ENCODE data around the gene PTCD2.

Gene PTCD2

DNA sequence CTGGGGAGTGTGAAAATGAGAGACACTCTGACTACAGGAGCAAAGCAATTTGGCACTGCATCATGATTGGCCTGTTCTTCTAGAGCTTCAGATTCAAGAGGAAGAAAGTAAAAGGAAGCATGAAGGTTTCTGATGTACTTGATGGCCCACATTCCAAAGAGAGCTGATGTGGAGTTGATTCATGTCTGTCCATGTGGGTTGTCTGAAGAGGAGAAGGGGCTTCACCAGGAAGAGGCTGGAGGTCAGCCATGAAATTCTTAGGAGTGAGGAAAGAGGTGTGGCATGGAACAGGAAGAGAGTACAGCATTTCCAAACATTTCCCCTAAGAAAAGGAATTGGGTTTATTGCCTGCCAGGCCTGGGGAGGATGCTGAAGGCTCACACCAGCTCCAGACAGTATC lies 70.7 kb downstream of the PTCD2 start:
- no peak overlapping the region for H3K4me3 ChIP-seq (ENCODE audit: low read depth, low read length)
- TF ChIP-seq, protein P1, sequence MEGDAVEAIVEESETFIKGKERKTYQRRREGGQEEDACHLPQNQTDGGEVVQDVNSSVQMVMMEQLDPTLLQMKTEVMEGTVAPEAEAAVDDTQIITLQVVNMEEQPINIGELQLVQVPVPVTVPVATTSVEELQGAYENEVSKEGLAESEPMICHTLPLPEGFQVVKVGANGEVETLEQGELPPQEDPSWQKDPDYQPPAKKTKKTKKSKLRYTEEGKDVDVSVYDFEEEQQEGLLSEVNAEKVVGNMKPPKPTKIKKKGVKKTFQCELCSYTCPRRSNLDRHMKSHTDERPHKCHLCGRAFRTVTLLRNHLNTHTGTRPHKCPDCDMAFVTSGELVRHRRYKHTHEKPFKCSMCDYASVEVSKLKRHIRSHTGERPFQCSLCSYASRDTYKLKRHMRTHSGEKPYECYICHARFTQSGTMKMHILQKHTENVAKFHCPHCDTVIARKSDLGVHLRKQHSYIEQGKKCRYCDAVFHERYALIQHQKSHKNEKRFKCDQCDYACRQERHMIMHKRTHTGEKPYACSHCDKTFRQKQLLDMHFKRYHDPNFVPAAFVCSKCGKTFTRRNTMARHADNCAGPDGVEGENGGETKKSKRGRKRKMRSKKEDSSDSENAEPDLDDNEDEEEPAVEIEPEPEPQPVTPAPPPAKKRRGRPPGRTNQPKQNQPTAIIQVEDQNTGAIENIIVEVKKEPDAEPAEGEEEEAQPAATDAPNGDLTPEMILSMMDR (IDR thresholded peaks at IDR 0.05; ENCODE audit: low read depth, low read length) = no peak

DNA sequence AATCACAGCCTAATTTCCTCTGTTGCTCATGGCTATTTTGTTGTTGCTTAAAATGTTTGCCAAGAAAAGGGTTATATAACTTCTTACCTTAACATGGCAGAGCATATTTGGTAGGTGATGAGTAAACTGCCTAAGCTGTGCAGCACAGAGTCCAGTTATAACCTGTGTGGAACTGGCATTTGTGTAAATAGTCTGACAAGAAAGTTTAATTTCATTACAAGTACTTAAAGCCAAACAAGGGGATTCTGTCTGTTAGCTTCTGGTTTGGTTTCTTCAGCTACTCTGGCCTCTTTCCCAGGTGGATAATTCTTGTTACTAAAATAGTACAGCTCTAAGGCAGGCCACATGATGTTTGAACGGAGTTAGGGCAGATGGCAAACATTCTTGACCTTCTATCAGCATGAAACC lies 72.2 kb downstream of the PTCD2 start:
- TF ChIP-seq, protein P1 (IDR thresholded peaks at IDR 0.05; ENCODE audit: low read depth, low read length) = no peak

DNA sequence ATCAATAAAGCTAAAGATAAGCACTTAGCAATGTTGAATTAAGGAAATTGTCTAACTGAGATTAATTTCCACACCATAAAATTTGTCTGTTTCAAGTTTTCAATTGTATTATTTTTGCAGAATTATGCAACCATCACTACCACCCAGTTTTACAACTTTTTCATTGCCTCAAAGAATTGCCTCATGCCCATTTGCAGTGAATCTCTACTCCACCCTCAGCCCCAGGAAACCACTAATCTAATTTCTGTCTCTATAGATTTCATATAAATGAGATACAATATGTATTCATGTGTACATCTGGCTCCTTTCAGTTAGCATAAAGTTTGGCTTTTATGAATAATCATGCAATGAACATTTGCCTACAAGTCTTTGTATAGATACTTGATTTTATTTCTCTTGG lies 72.9 kb downstream of the PTCD2 start:
- TF ChIP-seq, protein P1 (IDR thresholded peaks at IDR 0.05; ENCODE audit: low read depth, low read length) = no peak
- H3K4me3 ChIP-seq (ENCODE audit: low read depth, low read length) = no peak overlapping the region

More for the DNA sequence above, 72.2 kb downstream of the PTCD2 start:
- H3K4me3 ChIP-seq (ENCODE audit: low read depth, low read length) = no peak overlapping the region

DNA sequence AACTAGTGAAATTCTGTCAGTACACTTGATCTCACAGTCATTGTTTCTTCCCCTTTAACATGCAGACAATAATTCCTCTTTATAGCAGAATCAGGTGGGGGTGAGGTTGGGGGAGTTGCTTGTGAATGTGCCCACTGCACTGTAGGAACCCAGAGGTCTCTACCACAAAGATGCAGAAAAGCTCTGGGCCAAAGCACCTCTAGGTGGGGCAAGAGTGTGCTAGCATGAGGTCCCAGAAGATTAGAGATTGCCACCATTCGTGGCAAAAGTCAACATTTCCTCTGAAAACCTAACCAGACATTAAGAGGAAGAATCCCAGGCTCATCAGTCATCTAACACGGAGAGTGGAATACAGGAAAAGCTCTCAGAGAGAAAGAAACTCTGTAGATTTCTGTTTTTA lies 74.5 kb downstream of the PTCD2 start:
- H3K4me3 ChIP-seq (ENCODE audit: low read depth, low read length) = no peak overlapping the region
- TF ChIP-seq, protein P1 (IDR thresholded peaks at IDR 0.05; ENCODE audit: low read depth, low read length) = peak; percentile 36

DNA sequence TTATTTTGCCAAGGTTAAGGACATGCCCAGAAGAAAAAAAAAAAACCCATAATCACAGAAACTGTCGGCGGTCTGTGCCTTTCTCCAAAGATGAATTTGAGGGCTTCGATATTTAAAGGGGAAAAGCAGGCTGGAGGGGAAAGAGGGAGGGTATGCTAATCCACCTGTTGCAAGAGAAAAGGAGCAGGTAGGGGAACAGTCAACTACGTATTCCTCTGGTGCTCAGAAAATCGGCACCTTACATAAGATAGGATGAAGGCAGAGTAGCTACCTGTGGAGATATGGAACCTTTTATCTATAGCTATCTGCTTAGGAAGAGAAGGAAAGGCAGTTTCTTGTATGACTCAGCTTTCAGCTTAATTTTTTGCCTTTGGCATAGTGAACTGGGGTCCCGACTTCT lies 77.7 kb downstream of the PTCD2 start:
- TF ChIP-seq, protein P1 (IDR thresholded peaks at IDR 0.05; ENCODE audit: low read depth, low read length) = no peak

DNA sequence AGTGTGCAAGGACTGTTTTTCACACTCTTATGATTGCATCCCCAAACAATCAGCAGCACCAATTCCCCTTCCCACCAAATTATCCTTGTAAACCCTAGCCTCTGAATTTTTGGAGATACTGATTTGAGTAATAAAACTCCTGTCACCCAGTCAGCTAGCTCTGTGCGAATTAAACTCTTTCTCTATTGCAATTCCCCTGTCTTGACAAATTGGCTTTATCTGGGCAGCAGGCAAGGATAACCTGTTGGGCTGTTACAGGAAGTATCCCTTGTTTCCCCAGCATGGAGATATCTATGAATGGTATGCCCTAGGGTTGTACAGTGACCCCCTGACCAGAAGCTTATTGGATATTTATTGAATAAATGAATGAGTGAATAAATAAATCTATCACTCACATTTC lies 80.8 kb downstream of the PTCD2 start:
- no peak overlapping the region for H3K4me3 ChIP-seq (ENCODE audit: low read depth, low read length)
- TF ChIP-seq, protein P1 (IDR thresholded peaks at IDR 0.05; ENCODE audit: low read depth, low read length) = no peak

More for the DNA sequence above, 77.7 kb downstream of the PTCD2 start:
- no peak overlapping the region for H3K4me3 ChIP-seq (ENCODE audit: low read depth, low read length)

DNA sequence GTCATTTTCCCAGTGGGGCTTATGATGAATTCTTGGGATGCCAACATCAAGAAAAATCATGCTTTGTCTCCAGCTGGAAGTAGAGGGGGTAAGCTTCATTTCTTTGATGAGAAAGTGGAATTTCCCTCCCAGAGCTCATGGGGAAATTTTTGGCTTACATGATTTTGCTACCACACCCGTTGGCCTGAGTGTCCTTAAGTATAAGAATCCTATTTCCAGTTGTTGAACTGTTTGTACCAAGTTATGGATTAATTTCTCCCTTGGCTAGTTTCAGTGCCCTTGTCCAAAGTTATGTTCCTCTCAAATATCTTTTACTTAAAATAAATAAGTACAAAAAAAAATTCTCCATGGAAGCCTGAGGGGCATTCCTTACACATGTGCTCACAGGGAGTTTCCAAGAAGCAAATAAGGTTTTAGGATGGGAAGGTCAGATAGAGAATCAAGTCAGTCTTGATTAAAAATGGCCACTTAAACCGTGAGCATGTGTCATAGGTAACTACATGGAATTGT lies 82.3 kb downstream of the PTCD2 start:
- TF ChIP-seq, protein P1 (IDR thresholded peaks at IDR 0.05; ENCODE audit: low read depth, low read length) = no peak
- no peak overlapping the region for H3K4me3 ChIP-seq (ENCODE audit: low read depth, low read length)
